Activated CD4-positive, CD25-positive, alpha-beta regulatory T cell (primary cell): ENCODE measurements around the gene PLXDC1.
"Not testable (repeated sequence)": the region's sequence is repeated elsewhere in the genome, so short reads cannot be mapped to it uniquely, and the experiment has no call there.

Experiments used
- DNase-seq, 4 experiments: peaks; one replicate each; lab custom pipeline; 2025; lab: John Stamatoyannopoulos, UW

PLXDC1 gene

GRCh38 chr17:39062846-39063680, 88.4 kb downstream of the PLXDC1 start:
- DNase-seq, result no peak

GRCh38 chr17:39058524-39058923, 92.9 kb downstream of the PLXDC1 start:
- DNase-seq, result no peak

GRCh38 chr17:39057701-39058206, 93.7 kb downstream of the PLXDC1 start:
- no peak for DNase-seq

GRCh38 chr17:39054111-39054645, 97.3 kb downstream of the PLXDC1 start:
- no peak for DNase-seq

- not testable (repeated sequence) for DNase-seq
Measured at GRCh38 chr17:39052423-39052822, 99.0 kb downstream of the PLXDC1 start.

GRCh38 chr17:39051001-39051585, 100.3 kb downstream of the PLXDC1 start:
- no peak for DNase-seq

GRCh38 chr17:39045948-39046679, 105.3 kb downstream of the PLXDC1 start:
- no peak for DNase-seq

GRCh38 chr17:39036009-39036408, 115.4 kb downstream of the PLXDC1 start:
- no peak for DNase-seq

- DNase-seq, result not testable (repeated sequence)
Measured at GRCh38 chr17:39035578-39035977, 115.9 kb downstream of the PLXDC1 start.

GRCh38 chr17:39028690-39029089, 122.7 kb downstream of the PLXDC1 start:
- DNase-seq, result no peak

- DNase-seq, result no peak
Measured at GRCh38 chr17:39027455-39028035, 123.9 kb downstream of the PLXDC1 start.

- peak in 1 of 4 experiments; percentile 8 for DNase-seq
Measured at GRCh38 chr17:39026980-39027451, 124.4 kb downstream of the PLXDC1 start.

- not testable (repeated sequence) for DNase-seq
Measured at GRCh38 chr17:39026346-39026745, 125.1 kb downstream of the PLXDC1 start.

- DNase-seq, result no peak
Measured at GRCh38 chr17:39022924-39023323, 128.5 kb downstream of the PLXDC1 start.

- DNase-seq, result not testable (repeated sequence)
Measured at GRCh38 chr17:39020037-39020436, 131.4 kb downstream of the PLXDC1 start.

GRCh38 chr17:39018267-39019134, 132.9 kb downstream of the PLXDC1 start:
- no peak for DNase-seq

GRCh38 chr17:39016193-39017153, 135.0 kb downstream of the PLXDC1 start:
- no peak for DNase-seq

- no peak for DNase-seq
Measured at GRCh38 chr17:39015546-39015935, 135.9 kb downstream of the PLXDC1 start.

GRCh38 chr17:39014795-39015545, 136.5 kb downstream of the PLXDC1 start:
- no peak for DNase-seq
